SK-N-SH (cell line): ENCODE measurements around the gene ESPNL. TPM values are rescaled to one million over a fixed set of nuclear protein-coding genes. Genes with fewer than 3 reads are reported as not detected.

ENCODE experiments used
- CTCF ChIA-PET: fragments of 300-600, 350-600 bp; formaldehyde crosslinking; extraction: SDS; loops from one replicate; lab custom pipeline; 2021; lab: Yijun Ruan, JAX
- POLR2A ChIA-PET: fragments of 350-600 bp; sonication (Branson Sonifier 250); formaldehyde crosslinking; extraction: SDS; loops from one replicate; lab custom pipeline; 2020; ENCODE audit warnings: antibody characterized with exemption, inconsistent platforms; lab: Yijun Ruan, JAX
- DNase-seq: peaks from one replicate; pipeline ENCODE4 v3.0.0; 2012
- H2AFZ ChIP-seq: fragments of 200-600 bp; sonication (generic); 2 replicates; pipeline ENCODE4 v1.8.1; 2016; ENCODE audit warnings: antibody characterized with exemption, mild to moderate bottlenecking, low read depth
- H3F3A ChIP-seq: fragments of 200-600 bp; sonication (generic); replicated peaks from 2 replicates; pipeline ENCODE3; 2016; ENCODE audit warnings: antibody characterized with exemption, mild to moderate bottlenecking; ENCODE audit not compliant: insufficient read depth
- H3K27ac ChIP-seq, 2 experiments: fragments of 200-500 bp in 1 of 2; fragments of 200-600 bp in 1 of 2; sonication (Bioruptor generic) in 1 of 2; sonication (generic), shearing (Covaris generic) in 1 of 2; 2 replicates each; pipeline versions ENCODE4 v1.5.1 to v1.6.1; 2014 to 2016; ENCODE audit warnings: low read depth in 2 of 2, inconsistent platforms in 1 of 2, low read length in 1 of 2, mild to moderate bottlenecking in 1 of 2, mixed read lengths in 1 of 2
- H3K27me3 ChIP-seq: fragments of 200-600 bp; sonication (generic), shearing (Covaris generic); 2 replicates; pipeline ENCODE4 v1.6.1; 2016; ENCODE audit warnings: mixed run types; ENCODE audit not compliant: insufficient read depth
- H3K36me3 ChIP-seq, 2 experiments: fragments of 200-500 bp in 1 of 2; fragments of 200-600 bp in 1 of 2; sonication (Bioruptor generic) in 1 of 2; sonication (generic) in 1 of 2; replicated peaks in 1 of 2; 2 replicates each; pipeline versions ENCODE3 to v1.5.1; 2014 to 2016; ENCODE audit warnings: low read length in 1 of 2, mild to moderate bottlenecking in 1 of 2; ENCODE audit not compliant: insufficient read depth in 2 of 2, control insufficient read depth in 1 of 2
- H3K4me1 ChIP-seq, 2 experiments: fragments of 200-500 bp in 1 of 2; fragments of 200-600 bp in 1 of 2; sonication (Bioruptor generic) in 1 of 2; sonication (generic), shearing (Covaris generic) in 1 of 2; 2 replicates each; pipeline versions ENCODE4 v1.5.1 to v1.6.1; 2014 to 2016; ENCODE audit warnings: low read depth in 1 of 2, low read length in 1 of 2, mixed run types in 1 of 2; ENCODE audit not compliant: insufficient read depth in 2 of 2, control insufficient read depth in 1 of 2
- H3K4me2 ChIP-seq: fragments of 200-600 bp; sonication (generic), shearing (Covaris generic); 2 replicates; pipeline ENCODE4 v1.6.1; 2017; ENCODE audit warnings: mixed run types
- H3K4me3 ChIP-seq, 2 experiments: fragments of 200-500 bp in 1 of 2; fragments of 200-600 bp in 1 of 2; sonication (Bioruptor generic) in 1 of 2; sonication (generic), shearing (Covaris generic) in 1 of 2; 2 replicates each; pipeline versions ENCODE4 v1.5.1 to v1.8.1; 2014 to 2016; ENCODE audit warnings: low read depth in 2 of 2, inconsistent platforms in 1 of 2, low read length in 1 of 2, mild to moderate bottlenecking in 1 of 2, mixed read lengths in 1 of 2, moderate library complexity in 1 of 2
- H3K79me2 ChIP-seq: fragments of 200-600 bp; sonication (generic); 2 replicates; pipeline ENCODE4 v1.8.1; 2017; ENCODE audit warnings: mild to moderate bottlenecking; ENCODE audit not compliant: insufficient read depth
- H3K9ac ChIP-seq: fragments of 200-600 bp; sonication (generic); 2 replicates; pipeline ENCODE4 v1.6.1; 2017; ENCODE audit warnings: mixed run types
- H3K9me2 ChIP-seq: fragments of 200-600 bp; sonication (generic); 2 replicates; pipeline ENCODE4 v1.6.1; 2017; ENCODE audit warnings: mixed run types
- H3K9me3 ChIP-seq: fragments of 200-600 bp; sonication (generic); 2 replicates; pipeline ENCODE4 v1.6.1; 2017; ENCODE audit warnings: mixed run types, mild to moderate bottlenecking, moderate library complexity
- H4K20me1 ChIP-seq: fragments of 200-600 bp; sonication (generic); 2 replicates; pipeline ENCODE4 v1.6.1; 2017; ENCODE audit warnings: mild to moderate bottlenecking, mixed run types; ENCODE audit not compliant: insufficient read depth
- CHD2 ChIP-seq: fragments of 150-350 bp; IDR thresholded peaks from 2 replicates; pipeline ENCODE4 v1.6.1; 2018; ENCODE audit warnings: low read length; ENCODE audit not compliant: partially characterized antibody
- EP300 ChIP-seq, 2 experiments: IDR thresholded peaks; 2 replicates each; pipeline versions ENCODE4 v1.4.0 to v1.6.1; 2012; ENCODE audit warnings: borderline replicate concordance in 1 of 2, low read depth in 1 of 2, low read length in 1 of 2
- EZH2phosphoT487 ChIP-seq: fragments of 200-600 bp; sonication (generic); IDR thresholded peaks from 2 replicates; pipeline ENCODE4 v1.6.1; 2017; ENCODE audit warnings: low read depth, mixed run types, mild to moderate bottlenecking, antibody characterized with exemption, moderate library complexity, borderline replicate concordance
- FOXM1 ChIP-seq: IDR thresholded peaks from 2 replicates; pipeline ENCODE4 v1.4.0; 2012; ENCODE audit warnings: low read depth, mild to moderate bottlenecking
- JUND ChIP-seq: IDR thresholded peaks from 2 replicates; pipeline ENCODE4 v1.4.0; 2012
- MXI1 ChIP-seq: IDR thresholded peaks from 2 replicates; pipeline ENCODE4 v1.6.1; 2012; ENCODE audit warnings: mild to moderate bottlenecking, low read depth, low read length, improper control_type of control experiment
- NFIC ChIP-seq: IDR thresholded peaks from 2 replicates; pipeline ENCODE4 v1.4.0; 2012; ENCODE audit warnings: borderline replicate concordance
- RAD21 ChIP-seq: IDR thresholded peaks from 2 replicates; pipeline ENCODE4 v1.6.1; 2012; ENCODE audit warnings: mild to moderate bottlenecking, low read length
- RCOR1 ChIP-seq: fragments of 150-350 bp; IDR thresholded peaks from 2 replicates; pipeline ENCODE4 v1.6.1; 2017; ENCODE audit warnings: antibody characterized with exemption, low read length
- SMC3 ChIP-seq: IDR thresholded peaks from 2 replicates; pipeline ENCODE4 v1.6.1; 2012; ENCODE audit warnings: low read depth, low read length, improper control_type of control experiment
- TAF1 ChIP-seq: IDR thresholded peaks from 2 replicates; pipeline ENCODE4 v1.6.1; 2012; ENCODE audit warnings: low read depth, mild to moderate bottlenecking, low read length, moderate library complexity, borderline replicate concordance
- TCF12 ChIP-seq: IDR thresholded peaks from 2 replicates; pipeline ENCODE4 v1.4.0; 2012
- TEAD4 ChIP-seq: IDR thresholded peaks from 2 replicates; pipeline ENCODE4 v1.4.0; 2012; ENCODE audit warnings: mild to moderate bottlenecking, borderline replicate concordance; ENCODE audit not compliant: insufficient read depth
- USF1 ChIP-seq: IDR thresholded peaks from 2 replicates; pipeline ENCODE4 v1.4.0; 2012; ENCODE audit warnings: low read depth, borderline replicate concordance
- USF2 ChIP-seq: fragments of 150-350 bp; IDR thresholded peaks from 2 replicates; pipeline ENCODE4 v1.6.1; 2017; ENCODE audit warnings: antibody characterized with exemption, low read length, low read depth, borderline replicate concordance
- YY1 ChIP-seq: IDR thresholded peaks from 2 replicates; pipeline ENCODE4 v1.4.0; 2012; ENCODE audit warnings: low read depth, mild to moderate bottlenecking
- ZBTB33 ChIP-seq: IDR thresholded peaks from 2 replicates; pipeline ENCODE4 v1.4.0; 2012; ENCODE audit warnings: low read depth, borderline replicate concordance
- WGBS: methylation state at CpG from one replicate; pipeline ENCODE4 v1.1.6; 2017; ENCODE audit warnings: low lambda C conversion rate; 5-methylcytosine and 5-hydroxymethylcytosine counted together
- polyA plus RNA-seq, 3 experiments: library from polyadenylated mRNA; depleted of rRNA; stranded (reverse); fragments of >200 nt; gene quantifications; 2 replicates each; pipeline ENCODE4 v1.2.3, GENCODE V29; 2012
- TF ChIP-seq, protein P1 (sequence below): fragments of 200-600 bp; sonication (generic); IDR thresholded peaks from 2 replicates; pipeline ENCODE4 v1.6.1; 2017; ENCODE audit warnings: antibody characterized with exemption, mild to moderate bottlenecking, moderate library complexity
- TF ChIP-seq, protein P2 (sequence below): IDR thresholded peaks from 2 replicates; pipeline ENCODE4; 2012
- TF ChIP-seq, protein P3 (sequence below): IDR thresholded peaks from 2 replicates; pipeline ENCODE4 v1.4.0; 2012; ENCODE audit warnings: low read depth

Gene ESPNL
- polyA plus RNA-seq, 1 of the 3 experiments (the other 2 are of a cell fraction), result 0.05 TPM

DNA sequence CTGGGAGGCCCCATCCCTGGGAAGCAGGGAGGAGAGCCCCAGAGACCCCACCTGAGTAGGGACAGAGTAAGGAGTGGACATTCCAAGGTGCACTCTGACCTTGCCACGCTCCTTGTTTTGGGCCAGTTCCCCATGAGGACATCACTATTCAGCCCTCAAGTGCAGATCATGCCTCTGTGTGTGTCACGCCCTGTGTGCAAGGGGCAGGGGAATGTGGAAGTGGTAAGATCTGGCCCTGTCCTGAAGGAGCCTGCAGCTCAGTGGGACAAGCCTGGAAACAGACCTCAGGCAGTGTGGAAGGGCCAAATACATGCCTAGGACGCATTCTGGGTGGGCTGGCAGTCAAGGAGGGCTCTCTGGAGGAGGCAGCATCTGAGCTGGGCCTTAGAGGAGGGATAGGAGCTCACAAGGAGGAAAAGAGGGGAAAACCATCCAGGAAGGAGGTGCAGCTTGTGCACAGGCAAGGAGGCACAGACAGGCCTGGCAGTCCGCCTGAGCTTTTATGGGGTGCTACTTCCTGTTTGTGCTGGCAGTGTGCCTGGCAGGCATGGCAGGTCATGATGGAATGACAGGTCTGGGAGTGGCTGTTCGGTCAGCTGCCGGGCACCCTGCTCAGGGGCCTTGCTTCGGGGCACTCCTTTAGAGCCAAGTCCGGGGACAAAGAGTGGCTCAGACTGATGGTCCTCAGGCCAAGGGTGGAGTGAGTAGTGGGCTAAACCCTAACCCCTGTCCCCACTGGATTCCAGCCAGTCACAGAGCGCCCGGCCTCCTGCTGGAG lies 41.6 kb downstream of the ESPNL start (continued):
- TF ChIP-seq, protein P1, sequence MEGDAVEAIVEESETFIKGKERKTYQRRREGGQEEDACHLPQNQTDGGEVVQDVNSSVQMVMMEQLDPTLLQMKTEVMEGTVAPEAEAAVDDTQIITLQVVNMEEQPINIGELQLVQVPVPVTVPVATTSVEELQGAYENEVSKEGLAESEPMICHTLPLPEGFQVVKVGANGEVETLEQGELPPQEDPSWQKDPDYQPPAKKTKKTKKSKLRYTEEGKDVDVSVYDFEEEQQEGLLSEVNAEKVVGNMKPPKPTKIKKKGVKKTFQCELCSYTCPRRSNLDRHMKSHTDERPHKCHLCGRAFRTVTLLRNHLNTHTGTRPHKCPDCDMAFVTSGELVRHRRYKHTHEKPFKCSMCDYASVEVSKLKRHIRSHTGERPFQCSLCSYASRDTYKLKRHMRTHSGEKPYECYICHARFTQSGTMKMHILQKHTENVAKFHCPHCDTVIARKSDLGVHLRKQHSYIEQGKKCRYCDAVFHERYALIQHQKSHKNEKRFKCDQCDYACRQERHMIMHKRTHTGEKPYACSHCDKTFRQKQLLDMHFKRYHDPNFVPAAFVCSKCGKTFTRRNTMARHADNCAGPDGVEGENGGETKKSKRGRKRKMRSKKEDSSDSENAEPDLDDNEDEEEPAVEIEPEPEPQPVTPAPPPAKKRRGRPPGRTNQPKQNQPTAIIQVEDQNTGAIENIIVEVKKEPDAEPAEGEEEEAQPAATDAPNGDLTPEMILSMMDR, result no peak

GRCh38 chr2:238142382-238143205 lies 42.5 kb downstream of the ESPNL start:
- H3K9me2 ChIP-seq, result no peaks in the 10 kb centered on the region
- no peak overlapping the region for H3K4me2 ChIP-seq

More at GRCh38 chr2:238142382-238143205, 42.5 kb downstream of the ESPNL start:
- no peak for TF ChIP-seq EZH2phosphoT487
- TF ChIP-seq, protein P2, sequence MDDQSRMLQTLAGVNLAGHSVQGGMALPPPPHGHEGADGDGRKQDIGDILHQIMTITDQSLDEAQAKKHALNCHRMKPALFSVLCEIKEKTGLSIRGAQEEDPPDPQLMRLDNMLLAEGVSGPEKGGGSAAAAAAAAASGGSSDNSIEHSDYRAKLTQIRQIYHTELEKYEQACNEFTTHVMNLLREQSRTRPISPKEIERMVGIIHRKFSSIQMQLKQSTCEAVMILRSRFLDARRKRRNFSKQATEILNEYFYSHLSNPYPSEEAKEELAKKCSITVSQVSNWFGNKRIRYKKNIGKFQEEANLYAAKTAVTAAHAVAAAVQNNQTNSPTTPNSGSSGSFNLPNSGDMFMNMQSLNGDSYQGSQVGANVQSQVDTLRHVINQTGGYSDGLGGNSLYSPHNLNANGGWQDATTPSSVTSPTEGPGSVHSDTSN, result no peak
- TF ChIP-seq USF1, result no peak
- no peak for TF ChIP-seq RAD21
- no peak for TF ChIP-seq FOXM1
- TF ChIP-seq, protein P3, sequence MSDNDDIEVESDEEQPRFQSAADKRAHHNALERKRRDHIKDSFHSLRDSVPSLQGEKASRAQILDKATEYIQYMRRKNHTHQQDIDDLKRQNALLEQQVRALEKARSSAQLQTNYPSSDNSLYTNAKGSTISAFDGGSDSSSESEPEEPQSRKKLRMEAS, result no peak
- no peak for TF ChIP-seq TEAD4
- no peak for TF ChIP-seq RCOR1
- no peak for TF ChIP-seq MXI1
- no peak for TF ChIP-seq USF2
- TF ChIP-seq CHD2, result no peak
- no peak for TF ChIP-seq ZBTB33
- no peak for TF ChIP-seq YY1
- no peak for TF ChIP-seq TCF12
- TF ChIP-seq EP300 (IDR thresholded peaks at IDR 0.05; ENCODE audit: borderline replicate concordance in 1 of 2, low read depth in 1 of 2, low read length in 1 of 2), result no peak
- no peak for TF ChIP-seq NFIC
- TF ChIP-seq TAF1, result no peak
- TF ChIP-seq SMC3, result no peak
- no peak for TF ChIP-seq JUND
- H3K4me1 ChIP-seq, result peaks cover 5 to 10% of the 10 kb centered on the region in 2 experiments; a peak in 3 of 4 replicates
- no peak overlapping the region for H2AFZ ChIP-seq
- DNase-seq, result no peak
- no peaks in the 10 kb centered on the region for H3K9me3 ChIP-seq
- no peaks in the 10 kb centered on the region for H3F3A ChIP-seq
- POLR2A ChIA-PET, result no interaction called here
- no peak overlapping the region for H3K9ac ChIP-seq
- H3K79me2 ChIP-seq, result no peaks in the 10 kb centered on the region
- H3K27ac ChIP-seq, result no peak overlapping the region
- WGBS, result 89% methylated on average over 16 of the region's 30 CpGs
- no peak overlapping the region for H3K4me3 ChIP-seq
- CTCF ChIA-PET, result interaction anchor here (0.9 to 1.4 kb wide), 3 partner anchors 9 to 11 kb away, joined by 3 to 4 read pairs (median 4); no protein-coding TSS in a partner anchor
- no peaks in the 10 kb centered on the region for H4K20me1 ChIP-seq
- H3K36me3 ChIP-seq, result no peaks in the 10 kb centered on the region
- H3K27me3 ChIP-seq, result no peaks in the 10 kb centered on the region
